K562 (cell line): ENCODE measurements around the gene UBE2O. TPM values are rescaled to one million over a fixed set of nuclear protein-coding genes. Genes with fewer than 3 reads are reported as not detected.

Experiments used
- ATAC-seq: fragments of 200-7000 bp; cut with Tn5 transposase; 3 replicates; pipeline ENCODE4 v1.9.1; 2020; ENCODE audit warnings: moderate library complexity
- BruUV-seq: library from RNA; stranded (reverse); fragments of 400-500 nt; replicated peaks from 2 replicates; lab custom pipeline; 2021; lab: Mats Ljungman, UMichigan
- CTCF ChIA-PET: fragments of 300-600 bp; formaldehyde crosslinking; extraction: SDS; loops from one replicate; lab custom pipeline; 2021; ENCODE audit warnings: low intra/inter-chr PET ratio; lab: Yijun Ruan, JAX
- POLR2A ChIA-PET: fragments of 300-600, 350-650 bp; sonication (Branson Sonifier 250); formaldehyde crosslinking; extraction: SDS; loops from one replicate; lab custom pipeline; 2021; ENCODE audit warnings: antibody characterized with exemption, inconsistent platforms; lab: Yijun Ruan, JAX
- DNase-seq, 4 experiments: peaks; one replicate each; pipeline versions ENCODE4 v3.0.0 to v3.0.0-alpha.2; 2011 to 2018; ENCODE audit warnings: low spot score in 3 of 4, mixed read lengths in 3 of 4; ENCODE audit errors: extremely low read depth in 1 of 4
- FAIRE-seq: peaks from 2 replicates; lab custom pipeline; 2011; peaks lifted over from hg19 to GRCh38; lab: Jason Lieb, UNC
- H2AFZ ChIP-seq: 2 replicates; pipeline ENCODE4 v1.6.0; 2011; ENCODE audit warnings: low read depth, low read length, control low read depth, inconsistent platforms
- H3K27ac ChIP-seq: fragments of 200-600 bp; 3 replicates; pipeline ENCODE4 v1.8.0; 2011; ENCODE audit warnings: low read depth, mild to moderate bottlenecking, control low read depth, inconsistent platforms, low read length, moderate library complexity, mixed read lengths; ENCODE audit errors: extremely low read depth
- H3K27me3 ChIP-seq, 2 experiments: fragments of 300-600 bp in 1 of 2; 2 replicates in 1 of 2; 3 replicates in 1 of 2; pipeline versions ENCODE4 v1.6.0 to v1.8.0; 2011; ENCODE audit warnings: inconsistent platforms in 2 of 2, low read length in 2 of 2, mild to moderate bottlenecking in 1 of 2, mixed read lengths in 1 of 2, moderate library complexity in 1 of 2; ENCODE audit not compliant: control insufficient read depth in 2 of 2, insufficient read depth in 2 of 2
- H3K36me3 ChIP-seq: fragments of 300-600 bp; 3 replicates; pipeline ENCODE4 v1.8.0; 2011; ENCODE audit warnings: mild to moderate bottlenecking, low read length, inconsistent platforms; ENCODE audit not compliant: control insufficient read depth, insufficient read depth
- H3K4me1 ChIP-seq, 2 experiments: fragments of 200-600 bp in 1 of 2; replicated peaks in 1 of 2; 2 replicates in 1 of 2; 3 replicates in 1 of 2; pipeline versions ENCODE4 v1.5.1 to v1.8.0; 2011; ENCODE audit warnings: inconsistent platforms in 2 of 2, low read length in 2 of 2, mild to moderate bottlenecking in 1 of 2, mixed read lengths in 1 of 2, moderate library complexity in 1 of 2; ENCODE audit not compliant: control insufficient read depth in 2 of 2, insufficient read depth in 2 of 2
- H3K4me2 ChIP-seq: 2 replicates; pipeline ENCODE4 v1.6.1; 2011; ENCODE audit warnings: low read length, control low read depth, inconsistent platforms, mixed read lengths; ENCODE audit not compliant: insufficient read depth
- H3K4me3 ChIP-seq: fragments of 200-600 bp; sonication (generic), shearing (Covaris generic); 2 replicates; pipeline ENCODE4 v1.5.1; 2016; ENCODE audit warnings: control low read depth, inconsistent platforms
- H3K79me2 ChIP-seq: fragments of 200-600 bp; 3 replicates; pipeline ENCODE4 v1.8.0; 2011; ENCODE audit warnings: low read length, inconsistent platforms; ENCODE audit not compliant: control insufficient read depth, insufficient read depth
- H3K9ac ChIP-seq, 2 experiments: 2 replicates each; pipeline versions ENCODE4 v1.6.0 to v1.6.1; 2011; ENCODE audit warnings: low read depth in 2 of 2, low read length in 2 of 2, control low read depth in 1 of 2, inconsistent platforms in 1 of 2, mild to moderate bottlenecking in 1 of 2, mixed read lengths in 1 of 2; ENCODE audit not compliant: insufficient read depth in 1 of 2
- H3K9me1 ChIP-seq: one replicate; pipeline ENCODE4 v1.6.0; 2011; ENCODE audit warnings: inconsistent platforms, mild to moderate bottlenecking, low read length, moderate library complexity; ENCODE audit not compliant: control insufficient read depth, insufficient read depth
- H3K9me3 ChIP-seq: replicated peaks from 2 replicates; pipeline ENCODE4 v1.5.1; 2011; ENCODE audit warnings: low read depth, low read length, inconsistent platforms; ENCODE audit not compliant: control insufficient read depth, insufficient read depth
- H4K20me1 ChIP-seq: replicated peaks from 2 replicates; pipeline ENCODE4 v1.6.1; 2011; ENCODE audit warnings: low read length, inconsistent platforms, mixed read lengths; ENCODE audit not compliant: control insufficient read depth, insufficient read depth
- BCOR ChIP-seq: fragments of 450-650 bp; IDR thresholded peaks from 2 replicates; pipeline ENCODE4 v1.6.1; 2016
- CHD4 ChIP-seq: fragments of 200-600 bp; sonication (generic); IDR thresholded peaks from 3 replicates; pipeline ENCODE4 v1.6.1; 2012; ENCODE audit warnings: low read depth, mild to moderate bottlenecking, mixed read lengths, low read length, inconsistent platforms; ENCODE audit not compliant: insufficient read depth, insufficient replicate concordance, poor library complexity, severe bottlenecking
- DIDO1 ChIP-seq: fragments of 450-650 bp; IDR thresholded peaks from 2 replicates; pipeline ENCODE4 v1.6.1; 2016; ENCODE audit warnings: low read depth, missing biosample characterization, missing genetic modification characterization
- IRF2 ChIP-seq: sonication (generic); formaldehyde crosslinking; IDR thresholded peaks from 2 replicates; pipeline ENCODE4 v1.8.1; 2022; ENCODE audit warnings: mild to moderate bottlenecking, missing genetic modification reagents
- JUND ChIP-seq, 2 experiments: IDR thresholded peaks; 2 replicates in 1 of 2; 3 replicates in 1 of 2; pipeline ENCODE4 v1.6.1; 2011; ENCODE audit warnings: borderline replicate concordance in 2 of 2, low read depth in 2 of 2, low read length in 2 of 2, improper control_type of control experiment in 1 of 2, missing biosample characterization in 1 of 2, missing genetic modification characterization in 1 of 2, missing genetic modification reagents in 1 of 2
- KDM1A ChIP-seq, 2 experiments: fragments of 450-650 bp; IDR thresholded peaks; 2 replicates each; pipeline ENCODE4 v1.6.1; 2016; ENCODE audit warnings: mild to moderate bottlenecking in 2 of 2
- KDM2B ChIP-seq: fragments of 250-450 bp; sonication (Bioruptor Pico); IDR thresholded peaks from 2 replicates; pipeline ENCODE4 v1.8.0; 2021; ENCODE audit warnings: mild to moderate bottlenecking, moderate library complexity
- MBD2 ChIP-seq: sonication (generic); IDR thresholded peaks from 2 replicates; pipeline ENCODE4 v1.6.1; 2016; ENCODE audit warnings: low read depth, borderline replicate concordance
- MCM2 ChIP-seq: fragments of 450-650 bp; IDR thresholded peaks from 2 replicates; pipeline ENCODE4 v1.6.1; 2017; ENCODE audit warnings: low read depth, mild to moderate bottlenecking
- MED1 ChIP-seq: sonication (generic); formaldehyde crosslinking; IDR thresholded peaks from 2 replicates; pipeline ENCODE4 v1.8.1; 2023; ENCODE audit warnings: missing genetic modification reagents, borderline replicate concordance
- MTA2 ChIP-seq: fragments of 450-650 bp; IDR thresholded peaks from 2 replicates; pipeline ENCODE4 v1.6.1; 2016; ENCODE audit warnings: low read depth
- NCOA4 ChIP-seq: fragments of 450-650 bp; IDR thresholded peaks from 2 replicates; pipeline ENCODE4 v1.6.1; 2018; ENCODE audit warnings: mild to moderate bottlenecking; ENCODE audit not compliant: partially characterized antibody
- NCOA6 ChIP-seq: fragments of 450-650 bp; IDR thresholded peaks from 2 replicates; pipeline ENCODE4 v1.6.1; 2017; ENCODE audit warnings: mild to moderate bottlenecking
- TBP ChIP-seq: optimal IDR thresholded peaks from 2 replicates; pipeline ENCODE3; 2011; ENCODE audit warnings: low read depth, low read length, improper control_type of control experiment
- ZNF165 ChIP-seq: fragments of 250-450 bp; sonication (Bioruptor Pico); IDR thresholded peaks from 2 replicates; pipeline ENCODE4 v1.4.0; 2020; ENCODE audit warnings: borderline replicate concordance
- ZNF780A ChIP-seq: fragments of 250-450 bp; sonication (Bioruptor Pico); IDR thresholded peaks from 2 replicates; pipeline ENCODE4 v1.5.0; 2021; ENCODE audit warnings: mild to moderate bottlenecking
- WGBS: fragments of 100-300 bp; shearing (Covaris generic); methylation state at CpG from one replicate; pipeline ENCODE4 v1.1.6; 2016; ENCODE audit warnings: low coverage, mixed read lengths; ENCODE audit not compliant: insufficient coverage; ENCODE audit errors: missing lambda C conversion rate; 5-methylcytosine and 5-hydroxymethylcytosine counted together
- in situ Hi-C: fragments of 300-500 bp; cut with MboI; formaldehyde crosslinking; loops from 4 replicates; pipeline ENCODE4 v1.15.0; 2018; ENCODE audit warnings: inconsistent platforms, mixed read lengths
- intact Hi-C: fragments of 100-400 bp; cut with micrococcal nuclease; formaldehyde crosslinking; loops from 2 replicates; pipeline ENCODE4 v1.14.2; 2022
- polyA plus RNA-seq, 8 experiments: library from polyadenylated mRNA; depleted of rRNA in 4 of 8; stranded (reverse) in 5 of 8; unstranded in 3 of 8; fragments of >200 nt; fragmentation: Nextera tagmentation in 2 of 8; fragmentation: Illumina TruSeq in 1 of 8; extraction: Ambion mirVana in 2 of 8; extraction: Trizol in 1 of 8; gene quantifications; 2 replicates each; pipeline versions ENCODE4 v1.2.1 to v1.2.3, GENCODE V29; 2011 to 2014; ENCODE audit warnings: inconsistent platforms in 1 of 8, missing spikeins in 1 of 8
- total RNA-seq, 7 experiments: library from RNA; depleted of rRNA in 6 of 7; stranded (reverse); fragments of >200 nt in 6 of 7; fragmentation: Illumina TruSeq in 2 of 7; extraction: Trizol in 2 of 7; gene quantifications; 2 replicates each; pipeline versions ENCODE4 v1.2.1 to v1.2.3, GENCODE V29; 2011 to 2021; ENCODE audit warnings: low replicate concordance in 1 of 7

UBE2O gene
- total and polyA plus RNA-seq, 9 of the 15 experiments (the other 6 are each of a cell fraction or from before 2014, with no cell fraction given): 1.6 to 39.7 (median 13.3) TPM

GRCh38 chr17:76478730-76479514 is 26.0 kb upstream of the UBE2O start:
- FAIRE-seq: no peak

DNA sequence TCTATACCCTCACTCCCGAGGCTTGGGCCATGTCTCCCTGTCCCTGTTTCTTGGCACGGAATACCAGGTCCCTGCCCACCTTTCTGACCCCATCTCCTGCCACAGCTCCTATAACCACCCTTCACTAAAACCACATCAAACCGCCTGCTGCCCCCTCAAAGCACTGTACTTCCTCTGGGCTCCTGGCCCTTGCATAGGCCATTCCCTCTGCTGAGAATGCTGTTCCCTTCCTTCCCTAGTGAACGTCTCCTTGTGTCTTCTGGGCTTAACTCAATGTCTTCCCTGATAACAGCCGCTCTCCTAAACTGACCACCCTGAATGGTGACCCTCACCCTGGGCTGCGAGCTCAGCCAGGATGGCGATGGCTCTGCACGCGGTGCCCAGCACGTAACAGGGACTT is 25.1 kb upstream of the UBE2O start:
- in situ Hi-C loops: no loop called here
- no peak overlapping the region for H3K4me3 ChIP-seq
- TF ChIP-seq MCM2: no peak
- TF ChIP-seq ZNF165 (CRISPR knock-in tag): no peak
- TF ChIP-seq BCOR: peak; percentile 65; the same call in 1 of the 2 replicates
- no peak for TF ChIP-seq NCOA6
- no peak for TF ChIP-seq CHD4
- peak in 1 of 2 experiments; percentile 31; a peak in 1 of 4 replicates for TF ChIP-seq KDM1A (IDR thresholded peaks at IDR 0.05)
- no peak for TF ChIP-seq IRF2
- no peak for TF ChIP-seq JUND (IDR thresholded peaks at IDR 0.05; ENCODE audit: borderline replicate concordance, low read depth, low read length)
- TF ChIP-seq JUND (tag; IDR thresholded peaks at IDR 0.05; ENCODE audit: borderline replicate concordance, low read depth, low read length): no peak
- no peak for TF ChIP-seq ZNF780A
- TF ChIP-seq TBP: no peak
- no peak for TF ChIP-seq MTA2
- no peak for TF ChIP-seq KDM2B (CRISPR knock-in tag)
- no peak for TF ChIP-seq DIDO1
- TF ChIP-seq MED1: no peak
- TF ChIP-seq, all 486 proteins: peak for 2
- no peak for FAIRE-seq
- no peaks in the 10 kb centered on the region for H3K9me3 ChIP-seq
- no peak overlapping the region for H3K27ac ChIP-seq
- peaks cover 0 to 41% of the 10 kb centered on the region in 2 experiments; a peak in 2 of 5 replicates for H3K4me1 ChIP-seq
- no peak overlapping the region for H3K4me2 ChIP-seq
- H3K9ac ChIP-seq: 0 out of 4 replicates have a peak overlapping the region, but pooled peaks of 1 of the 2 experiments have one; percentile 45
- ChIA-PET POLR2A (interaction anchor here (0.6 to 1.8 kb wide), 3 partner anchors 21 to 66 kb away, joined by 3 to 4 read pairs (median 3); no protein-coding TSS in a partner anchor), CTCF (no interaction called here)
- H3K27me3 ChIP-seq: peaks cover 6 to 37% of the 10 kb centered on the region in 2 experiments; a peak in 4 of 5 replicates
- BruUV-seq: no TSS peak
- intact Hi-C loops: no loop called here
- 50% methylated on average over 10 of the region's 10 CpGs for WGBS
- no peak overlapping the region for H2AFZ ChIP-seq
- H3K79me2 ChIP-seq: no peaks in the 10 kb centered on the region
- H3K36me3 ChIP-seq: no peaks in the 10 kb centered on the region
- no peak for DNase-seq
- ATAC-seq: no peak
- no peaks in the 10 kb centered on the region for H3K9me1 ChIP-seq
- peaks cover 3% of the 10 kb centered on the region; the same call in 1 of the 2 replicates for H4K20me1 ChIP-seq

More at GRCh38 chr17:76478730-76479514, 26.0 kb upstream of the UBE2O start:
- H3K36me3 ChIP-seq: no peaks in the 10 kb centered on the region
- no peak overlapping the region for H3K4me3 ChIP-seq
- CTCF ChIA-PET: no interaction called here
- peak overlapping the region in 1 of 2 experiments; percentile 17; a peak in 1 of 4 replicates for H3K9ac ChIP-seq
- H4K20me1 ChIP-seq: peaks cover 3% of the 10 kb centered on the region; the same call in 1 of the 2 replicates
- WGBS: 56% methylated on average over 34 of the region's 37 CpGs
- TF ChIP-seq NCOA4: no peak
- 0 out of 2 replicates have a peak, but pooled peaks have one; percentile 14 for TF ChIP-seq MBD2
- H3K9me3 ChIP-seq: no peaks in the 10 kb centered on the region
- no TSS peak for BruUV-seq
- peaks cover 0 to 33% of the 10 kb centered on the region in 2 experiments; a peak in 2 of 5 replicates for H3K4me1 ChIP-seq
- H3K27me3 ChIP-seq: peaks cover 0 to 28% of the 10 kb centered on the region in 2 experiments; a peak in 2 of 5 replicates
- DNase-seq (no peak), ATAC-seq (no peak)
- no peak overlapping the region for H2AFZ ChIP-seq
- H3K27ac ChIP-seq: no peak overlapping the region
- no peaks in the 10 kb centered on the region for H3K79me2 ChIP-seq
- H3K9me1 ChIP-seq: no peaks in the 10 kb centered on the region
- H3K4me2 ChIP-seq: no peak overlapping the region
- POLR2A ChIA-PET: interaction anchor here (0.5 to 2.1 kb wide), 3 partner anchors 13 to 346 kb away, joined by 3 to 6 read pairs (median 3); no protein-coding TSS in a partner anchor
- intact Hi-C loops (no loop called here), in situ Hi-C loops (no loop called here)
